ENCODE measurements around the gene HECTD2. TPM values are rescaled to one million over a fixed set of nuclear protein-coding genes. Genes with fewer than 3 reads are reported as not detected.

Gene HECTD2
- total and polyA plus RNA-seq, 9 of the 15 experiments (the other 6 are each of a cell fraction or from before 2014, with no cell fraction given), result 1.3 to 5.9 (median 3.9) TPM

GRCh38 chr10:91462423-91462822, 52.3 kb downstream of the HECTD2 start:
- Histone ChIP-seq H3K4me2 (ENCODE audit: insufficient read depth, low read length) (no peak overlapping the region), H3K27me3 (ENCODE audit: control insufficient read depth in 2 of 2, insufficient read depth in 2 of 2, low read length in 2 of 2) (no peaks in the 10 kb centered on the region), H3K4me1 (replicated peaks in 1 of 2; ENCODE audit: control insufficient read depth in 2 of 2, insufficient read depth in 2 of 2, low read length in 2 of 2) (no peaks in the 10 kb centered on the region), H3K9me1 (ENCODE audit: control insufficient read depth, insufficient read depth, low read length) (no peaks in the 10 kb centered on the region), H3K79me2 (ENCODE audit: control insufficient read depth, insufficient read depth, low read length) (no peaks in the 10 kb centered on the region), H3K4me3 (no peak overlapping the region), H3K36me3 (ENCODE audit: control insufficient read depth, insufficient read depth, low read length) (no peaks in the 10 kb centered on the region; the same call in 2 of the 3 replicates), H4K20me1 (replicated peaks; ENCODE audit: control insufficient read depth, insufficient read depth, low read length) (no peaks in the 10 kb centered on the region), H3K27ac (ENCODE audit: extremely low read depth, low read depth, low read length) (no peak overlapping the region), H2AFZ (ENCODE audit: low read depth, low read length) (no peak overlapping the region), H3K9ac (ENCODE audit: insufficient read depth in 1 of 2, low read depth in 2 of 2, low read length in 2 of 2) (no peak overlapping the region), H3K9me3 (replicated peaks; ENCODE audit: control insufficient read depth, insufficient read depth, low read depth, low read length) (no peaks in the 10 kb centered on the region)
- intact Hi-C loops (cut with micrococcal nuclease), result no loop called here
- ATAC-seq (no peak), DNase-seq (ENCODE audit: extremely low read depth in 1 of 4, low spot score in 3 of 4) (no peak), FAIRE-seq (no peak)
- in situ Hi-C loops (cut with MboI), result no loop called here
- TF ChIP-seq TCF3 (CRISPR knock-in tag; IDR thresholded peaks at IDR 0.05) (no peak), SMAD4 (CRISPR knock-in tag; conservative IDR thresholded peaks at IDR 0.05) (no peak), MCM7 (IDR thresholded peaks at IDR 0.05) (no peak), BRF1 (IDR thresholded peaks at IDR 0.05; ENCODE audit: borderline replicate concordance, extremely low read depth, insufficient read length) (no peak), ZNF592 (IDR thresholded peaks at IDR 0.05) (no peak), CBFA2T2 (conservative IDR thresholded peaks at IDR 0.05) (no peak), ZNF75A (CRISPR knock-in tag; IDR thresholded peaks at IDR 0.05) (no peak), CBFB (CRISPR knock-in tag; IDR thresholded peaks at IDR 0.05) (no peak), MEIS2 (IDR thresholded peaks at IDR 0.05; ENCODE audit: partially characterized antibody) (no peak), KLF6 (CRISPR knock-in tag; IDR thresholded peaks at IDR 0.05; ENCODE audit: borderline replicate concordance) (no peak), ZNF212 (CRISPR knock-in tag; IDR thresholded peaks at IDR 0.05) (no peak), TBL1XR1 (IDR thresholded peaks at IDR 0.05; ENCODE audit: low read length in 2 of 2) (no peak)
- TF ChIP-seq, protein P1, sequence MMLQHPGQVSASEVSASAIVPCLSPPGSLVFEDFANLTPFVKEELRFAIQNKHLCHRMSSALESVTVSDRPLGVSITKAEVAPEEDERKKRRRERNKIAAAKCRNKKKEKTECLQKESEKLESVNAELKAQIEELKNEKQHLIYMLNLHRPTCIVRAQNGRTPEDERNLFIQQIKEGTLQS (IDR thresholded peaks at IDR 0.05), result no peak
- TF ChIP-seq, protein P1 (CRISPR knock-in tag; conservative IDR thresholded peaks at IDR 0.05), result no peak
- BruUV-seq (replicated peaks), result no TSS peak
- POLR2A ChIA-PET, result no interaction called here
- CTCF ChIA-PET (ENCODE audit: low intra/inter-chr PET ratio), result no interaction called here

Data from K562 (cell line).